Dendritic cell treated with granulocyte-macrophage colony-stimulating factor and Interleukin-4, amounts not matched to agents 40 ng/mL and 50 ng/mL, for 4 days (primary cell): ENCODE results near the gene PC.

Experiments
- H3K27ac Mint-ChIP-seq: one replicate; pipeline ENCODE4 v1.8.0; 2022; ENCODE audit warnings: mild to moderate bottlenecking, mixed read lengths
- H3K27me3 Mint-ChIP-seq: one replicate; pipeline ENCODE4 v1.8.0; 2022; ENCODE audit warnings: mild to moderate bottlenecking, mixed read lengths
- H3K36me3 Mint-ChIP-seq: one replicate; pipeline ENCODE4 v1.8.0; 2022; ENCODE audit warnings: low read depth, mixed read lengths
- H3K4me1 Mint-ChIP-seq: one replicate; pipeline ENCODE4 v1.8.0; 2022; ENCODE audit warnings: low read depth, mixed read lengths
- H3K4me3 Mint-ChIP-seq: one replicate; pipeline ENCODE4 v1.8.0; 2022; ENCODE audit warnings: mild to moderate bottlenecking, moderate library complexity, mixed read lengths
- H3K9me3 Mint-ChIP-seq: one replicate; pipeline ENCODE4 v1.8.0; 2022; ENCODE audit warnings: mixed read lengths
- intact Hi-C: fragments of 100-400 bp; cut with micrococcal nuclease; formaldehyde crosslinking; loops from one replicate; pipeline ENCODE4 v1.15.0; 2022

The PC gene

GRCh38 chr11:66875378-66875777 lies 82.8 kb downstream of the PC start:
- H3K27ac Mint-ChIP-seq: peak overlapping the region; percentile 69
- peaks cover 12% of the 10 kb centered on the region for H3K27me3 Mint-ChIP-seq
- H3K9me3 Mint-ChIP-seq: no peaks in the 10 kb centered on the region
- H3K4me3 Mint-ChIP-seq: no peak overlapping the region
- H3K36me3 Mint-ChIP-seq: peaks cover 13% of the 10 kb centered on the region
- peaks cover 34% of the 10 kb centered on the region for H3K4me1 Mint-ChIP-seq
- intact Hi-C loops: no loop called here

DNA sequence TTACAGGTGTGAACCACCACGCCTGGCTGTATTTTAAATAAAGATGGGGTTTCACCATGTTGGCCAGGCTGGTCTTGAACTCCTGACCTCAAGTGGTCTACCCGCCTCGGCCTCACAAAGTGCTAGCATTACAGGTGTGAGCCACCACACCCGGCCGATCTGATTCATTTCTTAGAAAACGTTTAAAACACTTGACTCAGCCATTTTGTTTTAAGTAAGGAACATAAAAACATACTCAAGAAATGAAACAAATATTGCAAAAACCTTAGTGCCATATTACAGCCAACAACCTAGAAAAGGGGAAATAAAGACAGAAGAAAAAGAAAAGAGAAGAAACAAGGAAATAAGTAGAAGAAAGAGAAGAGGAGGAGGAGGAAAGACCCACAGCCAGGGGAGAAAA lies 84.0 kb downstream of the PC start:
- Mint-ChIP-seq H3K4me3 (no peak overlapping the region), H3K36me3 (peaks cover 19% of the 10 kb centered on the region), H3K27me3 (peaks cover 9% of the 10 kb centered on the region), H3K4me1 (peaks cover 30% of the 10 kb centered on the region), H3K9me3 (no peaks in the 10 kb centered on the region), H3K27ac (peak overlapping the region; percentile 69)
- intact Hi-C loops: no loop called here

- peaks cover 29% of the 10 kb centered on the region for H3K4me1 Mint-ChIP-seq
- H3K27ac Mint-ChIP-seq: no peak overlapping the region
- H3K4me3 Mint-ChIP-seq: no peak overlapping the region
- intact Hi-C loops: no loop called here
- peaks cover 7% of the 10 kb centered on the region for H3K27me3 Mint-ChIP-seq
- no peaks in the 10 kb centered on the region for H3K9me3 Mint-ChIP-seq
- H3K36me3 Mint-ChIP-seq: peaks cover 19% of the 10 kb centered on the region
Measured at GRCh38 chr11:66871521-66871901, 86.7 kb downstream of the PC start.

- Mint-ChIP-seq H3K27me3 (peaks cover 7% of the 10 kb centered on the region), H3K27ac (no peak overlapping the region), H3K36me3 (peaks cover 22% of the 10 kb centered on the region), H3K4me3 (no peak overlapping the region), H3K4me1 (peaks cover 24% of the 10 kb centered on the region), H3K9me3 (no peaks in the 10 kb centered on the region)
- intact Hi-C loops: no loop called here
Measured at GRCh38 chr11:66870616-66871520, 87.3 kb downstream of the PC start.

- Mint-ChIP-seq H3K4me1 (peaks cover 21% of the 10 kb centered on the region), H3K9me3 (no peaks in the 10 kb centered on the region), H3K4me3 (no peak overlapping the region), H3K27ac (no peak overlapping the region), H3K36me3 (peaks cover 26% of the 10 kb centered on the region), H3K27me3 (peaks cover 4% of the 10 kb centered on the region)
- intact Hi-C loops: no loop called here
Measured at GRCh38 chr11:66870131-66870530, 88.1 kb downstream of the PC start.

GRCh38 chr11:66869567-66869870 lies 88.7 kb downstream of the PC start:
- Mint-ChIP-seq H3K27ac (no peak overlapping the region), H3K9me3 (no peaks in the 10 kb centered on the region), H3K4me1 (peaks cover 16% of the 10 kb centered on the region), H3K27me3 (no peaks in the 10 kb centered on the region), H3K36me3 (peaks cover 26% of the 10 kb centered on the region), H3K4me3 (no peak overlapping the region)
- intact Hi-C loops: no loop called here

DNA sequence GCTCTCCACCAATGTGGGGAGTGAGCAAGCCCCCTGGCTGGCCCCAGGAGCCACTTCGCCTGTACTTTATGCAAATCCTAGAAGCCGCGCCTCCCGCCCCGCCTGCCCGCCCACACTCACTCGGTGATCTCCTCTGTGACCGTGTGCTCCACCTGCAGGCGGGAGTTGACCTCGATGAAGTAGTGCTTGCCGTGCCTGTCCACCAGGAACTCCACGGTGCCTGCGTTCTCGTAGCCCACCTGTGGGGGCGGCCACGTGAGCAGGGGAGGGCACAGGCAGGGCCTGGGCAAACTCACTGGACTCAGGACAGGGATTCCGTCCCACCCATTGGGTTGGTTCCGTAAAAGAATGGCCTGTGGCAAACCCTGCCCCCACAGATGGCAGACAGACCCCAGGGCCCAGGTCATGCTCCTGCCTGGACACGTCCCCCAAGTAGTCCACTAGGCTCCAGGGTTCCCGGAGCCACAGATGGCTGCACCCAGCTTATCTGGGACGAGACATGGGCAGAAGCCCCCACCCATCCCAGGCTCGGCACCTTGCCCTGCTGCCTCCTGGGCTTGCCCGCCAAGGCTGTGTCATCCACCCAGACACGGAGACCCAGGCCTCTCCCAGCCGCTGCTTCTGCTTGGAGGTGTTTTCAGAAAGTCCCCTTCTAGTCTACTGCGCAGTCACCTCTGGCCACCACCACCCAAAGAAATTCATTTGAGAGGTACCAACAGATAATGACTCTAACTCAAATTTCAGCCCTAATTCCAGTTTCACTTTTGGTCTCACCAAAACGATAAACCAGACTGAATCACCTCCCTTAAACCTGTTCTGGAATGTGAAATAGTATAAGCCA lies 89.2 kb downstream of the PC start:
- no peak overlapping the region for H3K4me3 Mint-ChIP-seq
- intact Hi-C loops: no loop called here

DNA sequence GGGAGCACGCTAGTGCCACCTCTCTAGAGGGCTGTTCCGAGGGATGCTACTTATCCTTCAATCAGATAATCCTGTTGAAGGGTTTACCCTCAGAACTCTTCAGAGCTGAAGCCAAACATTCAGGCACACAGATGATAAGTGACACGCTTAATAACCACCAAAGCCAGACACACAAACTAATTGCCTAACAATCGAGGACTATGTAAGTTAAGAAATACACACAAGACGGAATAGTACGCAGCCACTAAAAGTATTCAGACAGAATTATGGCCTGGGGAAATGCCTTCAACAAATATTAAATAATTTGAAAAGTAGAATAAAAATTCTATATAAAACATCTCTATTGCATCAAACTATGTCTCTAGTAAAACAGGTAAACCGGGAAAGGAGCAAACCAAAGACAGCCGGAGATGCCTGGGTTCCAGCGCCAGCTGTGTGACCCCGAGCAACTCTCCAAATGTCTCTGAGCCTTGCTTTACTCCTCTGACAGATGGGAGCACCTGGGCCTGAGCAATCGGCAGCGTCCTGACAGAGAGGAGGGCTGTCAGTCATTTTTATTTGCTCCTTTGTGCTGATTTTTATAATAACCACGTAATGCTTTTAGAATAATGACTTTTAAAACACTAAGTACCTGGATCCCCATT lies 90.0 kb downstream of the PC start:
- H3K9me3 Mint-ChIP-seq: no peaks in the 10 kb centered on the region
- H3K4me3 Mint-ChIP-seq: no peak overlapping the region
- H3K4me1 Mint-ChIP-seq: peaks cover 10% of the 10 kb centered on the region
- no peak overlapping the region for H3K27ac Mint-ChIP-seq
- no peaks in the 10 kb centered on the region for H3K27me3 Mint-ChIP-seq
- intact Hi-C loops: no loop called here
- peaks cover 31% of the 10 kb centered on the region for H3K36me3 Mint-ChIP-seq

More for the DNA sequence above, 89.2 kb downstream of the PC start:
- H3K36me3 Mint-ChIP-seq: peaks cover 26% of the 10 kb centered on the region
- no peaks in the 10 kb centered on the region for H3K27me3 Mint-ChIP-seq
- H3K4me1 Mint-ChIP-seq: peaks cover 14% of the 10 kb centered on the region
- H3K9me3 Mint-ChIP-seq: no peaks in the 10 kb centered on the region
- no peak overlapping the region for H3K27ac Mint-ChIP-seq

GRCh38 chr11:66867425-66868040 lies 90.7 kb downstream of the PC start:
- H3K9me3 Mint-ChIP-seq: no peaks in the 10 kb centered on the region
- H3K4me3 Mint-ChIP-seq: no peak overlapping the region
- no peaks in the 10 kb centered on the region for H3K27me3 Mint-ChIP-seq
- no peak overlapping the region for H3K27ac Mint-ChIP-seq
- H3K36me3 Mint-ChIP-seq: peaks cover 32% of the 10 kb centered on the region
- intact Hi-C loops: no loop called here
- H3K4me1 Mint-ChIP-seq: peaks cover 10% of the 10 kb centered on the region

DNA sequence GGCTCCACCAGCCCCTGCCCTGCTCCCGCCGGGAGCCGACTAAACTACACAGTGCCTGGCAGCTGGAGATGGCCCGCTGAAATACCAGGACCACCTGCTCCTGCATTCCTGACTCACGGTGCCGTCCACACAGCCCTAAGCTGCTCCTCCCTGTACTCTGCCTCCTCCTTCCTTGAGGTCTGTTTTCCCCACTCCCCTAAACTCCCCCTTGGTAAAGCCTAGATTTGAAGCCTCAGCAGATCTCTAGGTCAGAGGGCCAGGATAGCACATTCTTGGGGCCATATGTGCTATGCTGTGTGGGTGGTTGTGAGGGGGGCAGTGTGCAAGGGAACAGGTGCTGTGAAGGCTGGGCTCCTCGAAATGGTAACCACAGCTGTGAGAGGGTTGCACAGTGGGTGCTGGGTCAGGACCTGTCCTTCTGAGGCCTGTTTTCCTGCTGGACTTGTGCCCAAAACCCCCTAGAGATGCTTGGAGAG lies 91.6 kb downstream of the PC start:
- peaks cover 10% of the 10 kb centered on the region for H3K4me1 Mint-ChIP-seq
- no peak overlapping the region for H3K4me3 Mint-ChIP-seq
- intact Hi-C loops: no loop called here
- H3K36me3 Mint-ChIP-seq: peaks cover 34% of the 10 kb centered on the region
- no peaks in the 10 kb centered on the region for H3K27me3 Mint-ChIP-seq
- no peak overlapping the region for H3K27ac Mint-ChIP-seq
- H3K9me3 Mint-ChIP-seq: no peaks in the 10 kb centered on the region

DNA sequence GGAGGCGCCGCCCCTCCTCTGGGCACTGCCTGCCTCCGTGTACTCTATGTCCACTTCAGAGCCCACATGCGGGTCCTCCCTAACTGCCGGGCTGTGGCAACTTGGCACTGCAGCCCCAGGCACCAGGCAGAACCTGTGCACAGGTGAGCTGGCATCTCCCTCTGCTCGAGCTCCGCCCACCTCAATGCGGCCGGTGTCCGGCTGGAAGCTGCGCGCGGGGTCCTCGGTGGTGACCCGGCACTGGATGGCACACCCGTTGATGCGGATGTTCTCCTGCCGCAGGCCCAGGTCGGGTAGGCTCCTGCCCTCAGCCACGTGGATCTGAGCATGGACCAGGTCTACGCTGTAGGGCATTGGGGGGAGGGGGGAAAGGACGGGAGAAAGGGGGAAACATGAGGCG lies 92.2 kb downstream of the PC start:
- Mint-ChIP-seq H3K9me3 (no peaks in the 10 kb centered on the region), H3K27me3 (no peaks in the 10 kb centered on the region), H3K4me1 (peaks cover 10% of the 10 kb centered on the region), H3K27ac (no peak overlapping the region), H3K4me3 (no peak overlapping the region), H3K36me3 (peaks cover 34% of the 10 kb centered on the region)
- intact Hi-C loops: no loop called here

DNA sequence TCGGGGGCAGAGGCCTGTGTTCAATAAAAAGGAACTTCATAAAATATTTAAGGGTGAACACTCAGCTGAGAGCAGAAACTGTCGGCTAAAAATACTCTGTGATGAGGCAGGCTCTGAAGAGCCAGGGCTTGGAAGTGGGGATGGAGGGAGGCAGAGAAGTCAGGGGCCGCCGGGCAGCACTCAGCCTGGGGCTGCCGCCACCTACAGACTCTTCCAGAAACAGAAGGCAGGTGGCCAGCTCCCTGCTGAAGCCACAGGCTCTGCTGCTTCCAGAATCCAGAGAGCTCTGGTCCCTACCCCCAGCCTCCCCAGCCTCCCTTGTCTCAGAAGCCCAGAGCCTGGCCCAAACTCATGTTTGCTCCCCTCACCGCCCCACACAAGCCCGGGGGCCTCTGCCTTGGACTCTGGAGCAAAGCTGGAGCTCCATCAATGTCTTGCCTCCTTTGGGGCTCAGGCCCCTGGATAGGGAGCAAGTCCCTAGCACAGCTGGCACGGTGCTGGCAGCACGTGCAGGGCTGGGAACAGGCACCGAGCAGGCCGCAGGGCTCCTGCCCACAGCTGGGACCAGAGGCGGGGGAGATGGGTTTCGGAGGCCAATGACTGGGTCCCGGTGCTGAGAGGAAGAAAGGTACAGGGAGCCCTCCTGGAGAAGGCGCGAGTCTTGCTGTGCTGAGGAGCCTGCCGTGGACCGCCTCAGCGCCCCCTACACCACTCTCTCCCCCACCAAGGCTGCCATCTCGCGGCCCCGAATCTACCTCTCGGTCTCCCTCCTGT lies 93.1 kb downstream of the PC start:
- intact Hi-C loops: no loop called here
- peaks cover 34% of the 10 kb centered on the region for H3K36me3 Mint-ChIP-seq
- no peaks in the 10 kb centered on the region for H3K27me3 Mint-ChIP-seq
- H3K27ac Mint-ChIP-seq: no peak overlapping the region
- H3K4me1 Mint-ChIP-seq: peaks cover 10% of the 10 kb centered on the region
- H3K9me3 Mint-ChIP-seq: no peaks in the 10 kb centered on the region
- no peak overlapping the region for H3K4me3 Mint-ChIP-seq
